Fibroblast of villous mesenchyme (primary cell): ENCODE measurements around the gene GPC6. TPM values are rescaled to one million over a fixed set of nuclear protein-coding genes. Genes with fewer than 3 reads are reported as not detected.
A peak's percentile ranks its signal among the peaks of the same experiment; 100 is the strongest.

Experiments
- DNase-seq: peaks from one replicate; pipeline ENCODE4 v3.0.0-alpha.2; 2010; ENCODE audit warnings: low read depth
- H3K4me3 ChIP-seq: 2 replicates; pipeline ENCODE4 v1.5.1; 2011; ENCODE audit warnings: low read depth, mild to moderate bottlenecking, low read length
- total RNA-seq: library from RNA; depleted of rRNA; stranded (reverse); fragments of >200 nt; gene quantifications from 2 replicates; pipeline ENCODE4 v1.2.3, GENCODE V29; 2012
- TF ChIP-seq, protein P1 (sequence below): IDR thresholded peaks from 2 replicates; pipeline ENCODE4 v1.5.1; 2012; ENCODE audit warnings: low read depth, mild to moderate bottlenecking, low read length; ENCODE audit not compliant: insufficient read depth

Gene GPC6
- total RNA-seq, 1 donor: 6.0 TPM

GRCh38 chr13:93341517-93341916, 114.9 kb downstream of the GPC6 start:
- TF ChIP-seq, protein P1, sequence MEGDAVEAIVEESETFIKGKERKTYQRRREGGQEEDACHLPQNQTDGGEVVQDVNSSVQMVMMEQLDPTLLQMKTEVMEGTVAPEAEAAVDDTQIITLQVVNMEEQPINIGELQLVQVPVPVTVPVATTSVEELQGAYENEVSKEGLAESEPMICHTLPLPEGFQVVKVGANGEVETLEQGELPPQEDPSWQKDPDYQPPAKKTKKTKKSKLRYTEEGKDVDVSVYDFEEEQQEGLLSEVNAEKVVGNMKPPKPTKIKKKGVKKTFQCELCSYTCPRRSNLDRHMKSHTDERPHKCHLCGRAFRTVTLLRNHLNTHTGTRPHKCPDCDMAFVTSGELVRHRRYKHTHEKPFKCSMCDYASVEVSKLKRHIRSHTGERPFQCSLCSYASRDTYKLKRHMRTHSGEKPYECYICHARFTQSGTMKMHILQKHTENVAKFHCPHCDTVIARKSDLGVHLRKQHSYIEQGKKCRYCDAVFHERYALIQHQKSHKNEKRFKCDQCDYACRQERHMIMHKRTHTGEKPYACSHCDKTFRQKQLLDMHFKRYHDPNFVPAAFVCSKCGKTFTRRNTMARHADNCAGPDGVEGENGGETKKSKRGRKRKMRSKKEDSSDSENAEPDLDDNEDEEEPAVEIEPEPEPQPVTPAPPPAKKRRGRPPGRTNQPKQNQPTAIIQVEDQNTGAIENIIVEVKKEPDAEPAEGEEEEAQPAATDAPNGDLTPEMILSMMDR: no peak
- no peak overlapping the region for H3K4me3 ChIP-seq
- DNase-seq: no peak

DNA sequence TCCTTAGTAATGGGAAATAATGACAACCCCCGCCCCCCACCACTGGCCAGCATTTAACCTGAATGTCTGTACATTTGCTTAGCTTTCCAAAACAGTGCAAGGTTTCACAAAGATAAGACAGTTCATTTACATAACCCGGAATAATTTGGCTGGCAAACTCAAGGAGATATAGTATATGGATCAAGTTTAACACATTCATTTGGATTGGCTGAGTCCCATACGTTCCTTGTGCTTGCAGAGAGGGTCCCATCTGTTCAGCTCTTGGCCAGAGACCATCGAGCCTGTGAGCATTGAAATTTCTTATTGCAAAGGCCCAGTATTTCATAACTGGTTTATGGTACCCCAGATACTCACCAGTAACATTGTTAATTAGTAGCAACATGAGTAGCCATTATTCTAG, 116.5 kb downstream of the GPC6 start:
- TF ChIP-seq, protein P1: no peak
- no peak overlapping the region for H3K4me3 ChIP-seq

GRCh38 chr13:93344048-93344705, 117.6 kb downstream of the GPC6 start:
- DNase-seq: no peak
- TF ChIP-seq, protein P1: no peak
- H3K4me3 ChIP-seq: no peak overlapping the region

More for the DNA sequence above, 116.5 kb downstream of the GPC6 start:
- DNase-seq: no peak

- peak; percentile 17 for DNase-seq
- no peak overlapping the region for H3K4me3 ChIP-seq
- TF ChIP-seq, protein P1: no peak
Observed at GRCh38 chr13:93345024-93345423, 118.4 kb downstream of the GPC6 start.

GRCh38 chr13:93345770-93346169, 119.2 kb downstream of the GPC6 start:
- TF ChIP-seq, protein P1: no peak
- H3K4me3 ChIP-seq: no peak overlapping the region
- DNase-seq: peak; percentile 72

- TF ChIP-seq, protein P1: no peak
- no peak overlapping the region for H3K4me3 ChIP-seq
- no peak for DNase-seq
Observed at GRCh38 chr13:93352616-93353015, 126.0 kb downstream of the GPC6 start.

- TF ChIP-seq, protein P1: no peak
- no peak for DNase-seq
Observed at GRCh38 chr13:93355094-93355493, 128.5 kb downstream of the GPC6 start.

More at GRCh38 chr13:93355094-93355493, 128.5 kb downstream of the GPC6 start:
- H3K4me3 ChIP-seq: no peak overlapping the region
